Mesothelial cell of epicardium (in vitro differentiated cells): ENCODE results near the gene HSPA12A. TPM values are rescaled to one million over a fixed set of nuclear protein-coding genes. Genes with fewer than 3 reads are reported as not detected.

ENCODE experiments used
- DNase-seq, 2 experiments: peaks; one replicate each; pipeline ENCODE4 v3.0.0; 2021; ENCODE audit warnings: low spot score in 2 of 2; ENCODE audit not compliant: unreplicated experiment in 2 of 2
- H3K27ac Mint-ChIP-seq: 2 replicates; pipeline ENCODE4 v1.8.0; 2021; ENCODE audit warnings: mixed read lengths
- H3K27me3 Mint-ChIP-seq: 2 replicates; pipeline ENCODE4 v1.8.0; 2021; ENCODE audit warnings: low read depth, mixed read lengths
- H3K36me3 Mint-ChIP-seq: 2 replicates; pipeline ENCODE4 v1.8.0; 2021; ENCODE audit warnings: mixed read lengths
- H3K4me1 Mint-ChIP-seq: 2 replicates; pipeline ENCODE4 v1.8.0; 2021; ENCODE audit warnings: mixed read lengths
- H3K4me3 Mint-ChIP-seq: 2 replicates; pipeline ENCODE4 v1.8.0; 2021; ENCODE audit warnings: mild to moderate bottlenecking, moderate library complexity, mixed read lengths
- H3K9me3 Mint-ChIP-seq: 2 replicates; pipeline ENCODE4 v1.8.0; 2021; ENCODE audit warnings: mixed read lengths
- total RNA-seq: library from RNA; stranded (reverse); gene quantifications from 3 replicates; pipeline ENCODE4 v1.2.1, GENCODE V29; 2021
- TF ChIP-seq, protein P1 (sequence below): fragments of 200-600 bp; sonication (generic); IDR thresholded peaks from one replicate; pipeline ENCODE4 v1.5.0; 2021; ENCODE audit warnings: antibody characterized with exemption; ENCODE audit not compliant: unreplicated experiment

HSPA12A gene
- total RNA-seq, 1 donor from 2014 or later: 11.8 TPM

DNA sequence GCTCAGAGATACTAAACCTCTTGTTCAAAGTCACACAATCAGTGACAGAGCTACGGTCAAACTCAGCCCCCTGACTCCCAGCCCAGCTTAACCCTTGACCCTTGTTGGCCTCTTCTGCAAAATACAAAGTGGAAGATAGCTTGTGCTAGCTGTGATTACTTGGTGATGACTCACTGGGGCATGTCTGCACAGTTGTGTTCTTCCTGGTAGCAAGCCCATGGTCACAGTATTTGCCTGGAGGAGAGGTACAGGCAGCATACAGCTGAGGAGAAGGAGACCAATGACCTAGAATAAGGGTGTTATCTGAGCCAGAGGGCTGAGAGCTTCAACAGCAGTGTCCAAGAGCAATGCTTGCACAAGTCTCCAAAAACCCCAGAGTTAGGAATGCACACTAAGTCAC is 5.7 kb upstream of the HSPA12A start:
- H3K27me3 Mint-ChIP-seq: peaks cover 54% of the 10 kb centered on the region
- TF ChIP-seq, protein P1, sequence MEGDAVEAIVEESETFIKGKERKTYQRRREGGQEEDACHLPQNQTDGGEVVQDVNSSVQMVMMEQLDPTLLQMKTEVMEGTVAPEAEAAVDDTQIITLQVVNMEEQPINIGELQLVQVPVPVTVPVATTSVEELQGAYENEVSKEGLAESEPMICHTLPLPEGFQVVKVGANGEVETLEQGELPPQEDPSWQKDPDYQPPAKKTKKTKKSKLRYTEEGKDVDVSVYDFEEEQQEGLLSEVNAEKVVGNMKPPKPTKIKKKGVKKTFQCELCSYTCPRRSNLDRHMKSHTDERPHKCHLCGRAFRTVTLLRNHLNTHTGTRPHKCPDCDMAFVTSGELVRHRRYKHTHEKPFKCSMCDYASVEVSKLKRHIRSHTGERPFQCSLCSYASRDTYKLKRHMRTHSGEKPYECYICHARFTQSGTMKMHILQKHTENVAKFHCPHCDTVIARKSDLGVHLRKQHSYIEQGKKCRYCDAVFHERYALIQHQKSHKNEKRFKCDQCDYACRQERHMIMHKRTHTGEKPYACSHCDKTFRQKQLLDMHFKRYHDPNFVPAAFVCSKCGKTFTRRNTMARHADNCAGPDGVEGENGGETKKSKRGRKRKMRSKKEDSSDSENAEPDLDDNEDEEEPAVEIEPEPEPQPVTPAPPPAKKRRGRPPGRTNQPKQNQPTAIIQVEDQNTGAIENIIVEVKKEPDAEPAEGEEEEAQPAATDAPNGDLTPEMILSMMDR: no peak
- no peak for DNase-seq
- no peak overlapping the region for H3K27ac Mint-ChIP-seq
- H3K36me3 Mint-ChIP-seq: no peaks in the 10 kb centered on the region
- H3K9me3 Mint-ChIP-seq: no peaks in the 10 kb centered on the region
- H3K4me1 Mint-ChIP-seq: peaks cover 4% of the 10 kb centered on the region
- no peak overlapping the region for H3K4me3 Mint-ChIP-seq

DNA sequence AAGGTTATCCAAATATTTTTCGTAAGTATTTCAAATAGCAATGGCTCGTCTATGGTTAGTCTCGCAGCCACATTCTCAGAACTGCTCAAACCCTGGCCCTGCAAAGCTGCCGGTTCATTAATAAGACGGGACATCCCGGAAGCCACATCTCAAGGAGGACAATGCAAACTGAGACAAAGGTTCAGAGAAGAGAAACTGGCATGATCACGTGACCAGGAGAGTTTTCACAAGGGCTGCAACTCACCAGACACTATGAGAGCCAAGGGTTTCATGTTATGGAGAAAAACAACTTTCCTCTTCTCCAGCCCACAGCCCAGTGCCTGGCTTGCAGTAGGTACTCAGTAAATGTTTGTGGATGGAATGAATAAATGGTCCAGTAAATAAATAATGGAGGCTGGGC is 5.0 kb upstream of the HSPA12A start:
- no peaks in the 10 kb centered on the region for H3K36me3 Mint-ChIP-seq
- H3K4me3 Mint-ChIP-seq: no peak overlapping the region
- no peak overlapping the region for H3K27ac Mint-ChIP-seq
- TF ChIP-seq, protein P1: no peak
- no peaks in the 10 kb centered on the region for H3K9me3 Mint-ChIP-seq
- H3K4me1 Mint-ChIP-seq: peaks cover 4% of the 10 kb centered on the region
- DNase-seq: no peak
- H3K27me3 Mint-ChIP-seq: peaks cover 53% of the 10 kb centered on the region

DNA sequence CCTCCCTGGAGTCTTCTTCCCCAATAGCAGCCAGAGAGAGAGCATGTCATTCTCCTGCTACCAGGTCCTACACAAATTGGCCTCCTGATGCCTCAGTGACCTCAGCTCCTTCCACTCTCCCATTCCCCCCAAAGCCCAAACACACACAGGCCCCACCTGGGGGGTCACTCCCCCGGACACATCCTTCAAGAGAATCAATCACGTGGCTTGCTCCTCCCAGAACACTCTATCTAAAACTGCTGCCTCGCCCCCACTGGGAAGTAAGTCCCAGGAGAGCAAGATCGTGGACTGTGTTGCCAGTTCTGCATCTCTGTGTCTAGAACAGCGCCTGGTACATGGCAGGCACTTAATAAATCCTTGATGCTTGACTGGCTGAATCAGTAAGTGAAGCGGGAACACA is 2.5 kb upstream of the HSPA12A start:
- peaks cover 49% of the 10 kb centered on the region for H3K27me3 Mint-ChIP-seq
- TF ChIP-seq, protein P1: no peak
- peaks cover 4% of the 10 kb centered on the region for H3K4me1 Mint-ChIP-seq
- H3K27ac Mint-ChIP-seq: no peak overlapping the region
- no peaks in the 10 kb centered on the region for H3K9me3 Mint-ChIP-seq
- no peak overlapping the region for H3K4me3 Mint-ChIP-seq
- no peak for DNase-seq
- no peaks in the 10 kb centered on the region for H3K36me3 Mint-ChIP-seq

DNA sequence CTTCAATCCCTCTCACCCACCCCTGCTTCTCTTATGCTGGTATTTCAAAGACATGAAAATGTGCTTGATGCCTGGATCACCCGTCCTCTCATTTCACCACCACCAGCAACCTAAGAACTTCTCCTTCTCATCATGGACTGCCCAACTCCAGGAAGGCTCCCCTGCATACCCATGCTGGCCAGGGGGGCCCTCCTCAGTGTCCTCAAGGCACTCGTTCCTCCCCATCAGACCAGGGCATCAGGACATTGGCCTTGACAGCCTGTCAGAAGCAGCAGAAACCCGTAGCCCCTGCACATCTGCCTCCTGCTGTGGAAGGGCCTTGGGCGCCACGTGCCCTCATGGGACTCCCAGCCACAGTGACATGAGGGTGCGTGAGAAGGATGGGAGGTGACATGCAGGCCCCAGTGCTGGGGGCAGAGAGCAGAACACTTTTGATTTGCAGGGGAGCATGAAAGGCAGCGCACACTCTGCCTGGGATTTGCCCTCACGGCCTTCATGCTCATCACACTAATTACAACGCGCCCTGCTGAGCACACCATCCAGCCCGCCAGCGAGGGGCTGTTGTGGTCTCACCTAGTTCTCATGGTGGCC is 1.9 kb upstream of the HSPA12A start:
- TF ChIP-seq, protein P1: no peak
- no peaks in the 10 kb centered on the region for H3K36me3 Mint-ChIP-seq
- H3K9me3 Mint-ChIP-seq: no peaks in the 10 kb centered on the region
- no peak overlapping the region for H3K27ac Mint-ChIP-seq
- H3K27me3 Mint-ChIP-seq: peaks cover 55% of the 10 kb centered on the region
- H3K4me1 Mint-ChIP-seq: peaks cover 4% of the 10 kb centered on the region
- DNase-seq: no peak
- H3K4me3 Mint-ChIP-seq: peak overlapping the region; percentile 48

DNA sequence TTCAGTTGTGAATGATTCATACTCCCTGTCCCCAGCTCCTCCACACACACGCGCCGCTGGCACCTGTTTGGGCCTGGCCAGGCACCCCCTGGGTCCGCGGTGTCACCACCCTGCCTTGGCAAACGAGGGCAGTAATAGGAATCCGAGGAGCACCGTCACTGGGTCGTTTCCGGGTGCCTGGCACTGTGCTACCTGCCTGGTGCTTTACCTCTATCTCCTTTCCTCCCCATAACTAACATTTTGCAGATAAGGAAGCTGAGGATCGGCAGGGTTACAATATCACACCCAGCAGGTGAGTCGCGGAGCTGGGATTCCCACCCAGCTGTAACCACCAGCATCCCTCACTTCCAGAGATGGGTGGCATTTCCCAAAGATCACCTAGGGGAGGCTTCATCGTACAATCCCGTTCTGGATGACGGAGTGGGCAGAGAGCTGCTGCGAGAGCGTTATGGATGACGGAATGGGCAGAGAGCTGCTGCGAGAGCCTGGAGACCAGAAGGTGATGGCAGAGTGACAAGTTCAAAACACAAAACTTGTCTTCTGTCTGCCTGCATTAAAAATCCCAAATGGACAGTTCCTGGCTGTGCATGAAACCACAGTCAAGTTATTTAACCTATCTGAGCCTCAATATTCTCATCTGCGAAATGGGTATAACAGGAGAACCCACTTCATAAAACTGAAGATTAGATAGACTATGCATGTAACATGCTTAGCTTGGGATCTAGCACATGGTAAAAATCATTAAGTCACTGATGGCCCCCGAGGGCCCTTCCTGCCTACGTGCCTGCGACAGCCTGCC is 1.1 kb upstream of the HSPA12A start:
- no peak for DNase-seq
- TF ChIP-seq, protein P1: no peak
- Mint-ChIP-seq H3K4me3 (peak overlapping the region; percentile 67), H3K36me3 (no peaks in the 10 kb centered on the region), H3K4me1 (peaks cover 4% of the 10 kb centered on the region), H3K27ac (peak overlapping the region; percentile 66), H3K27me3 (peaks cover 63% of the 10 kb centered on the region), H3K9me3 (no peaks in the 10 kb centered on the region)
